ENCODE data around the gene KY. TPM values are rescaled to one million over a fixed set of nuclear protein-coding genes. Genes with fewer than 3 reads are reported as not detected.

KY gene
- total and polyA plus RNA-seq, 9 of the 15 experiments (the other 6 are each of a cell fraction or from before 2014, with no cell fraction given) = not detected

GRCh38 chr3:134563601-134564000 is 87.2 kb downstream of the KY start:
- no peaks in the 10 kb centered on the region for H3K9me3 ChIP-seq (replicated peaks; ENCODE audit: control insufficient read depth, insufficient read depth, low read depth, low read length)
- in situ Hi-C loops (cut with MboI) = no loop called here
- DNase-seq (ENCODE audit: extremely low read depth in 1 of 4, low spot score in 3 of 4) (no peak), FAIRE-seq (no peak), ATAC-seq (peak; percentile 49; the same call in 2 of the 3 replicates)
- H3K9me1 ChIP-seq (ENCODE audit: control insufficient read depth, insufficient read depth, low read length) = no peaks in the 10 kb centered on the region
- ChIA-PET CTCF (ENCODE audit: low intra/inter-chr PET ratio) (no interaction called here), POLR2A (no interaction called here)
- H3K4me1 ChIP-seq (replicated peaks in 1 of 2; ENCODE audit: control insufficient read depth in 2 of 2, insufficient read depth in 2 of 2, low read length in 2 of 2) = no peaks in the 10 kb centered on the region
- no peaks in the 10 kb centered on the region for H3K36me3 ChIP-seq (ENCODE audit: control insufficient read depth, insufficient read depth, low read length)
- no peaks in the 10 kb centered on the region for H3K27me3 ChIP-seq (ENCODE audit: control insufficient read depth in 2 of 2, insufficient read depth in 2 of 2, low read length in 2 of 2)
- H3K4me2 ChIP-seq (ENCODE audit: insufficient read depth, low read length) = no peak overlapping the region
- H3K27ac ChIP-seq (ENCODE audit: extremely low read depth, low read depth, low read length) = no peak overlapping the region
- no TSS peak for BruUV-seq (replicated peaks)
- H4K20me1 ChIP-seq (replicated peaks; ENCODE audit: control insufficient read depth, insufficient read depth, low read length) = no peaks in the 10 kb centered on the region
- WGBS (ENCODE audit: insufficient coverage, low coverage, missing lambda C conversion rate) = 38% methylated on average over 3 of the region's 6 CpGs
- intact Hi-C loops (cut with micrococcal nuclease) = no loop called here
- no peak overlapping the region for H3K9ac ChIP-seq (ENCODE audit: insufficient read depth in 1 of 2, low read depth in 2 of 2, low read length in 2 of 2)
- H3K4me3 ChIP-seq = no peak overlapping the region
- H3K79me2 ChIP-seq (ENCODE audit: control insufficient read depth, insufficient read depth, low read length) = no peaks in the 10 kb centered on the region
- H2AFZ ChIP-seq (ENCODE audit: low read depth, low read length) = no peak overlapping the region
- TF ChIP-seq ZNF140 (CRISPR knock-in tag; IDR thresholded peaks at IDR 0.05) (no peak), JUN (IDR thresholded peaks at IDR 0.05; ENCODE audit: borderline replicate concordance, low read depth, low read length) (no peak), JUN (CRISPR knock-in tag; IDR thresholded peaks at IDR 0.05; ENCODE audit: borderline replicate concordance) (no peak), SAFB2 (IDR thresholded peaks at IDR 0.05; ENCODE audit: borderline replicate concordance, low read depth, low read length, severe bottlenecking) (no peak), CSDE1 (IDR thresholded peaks at IDR 0.05) (no peak), GATAD2B (IDR thresholded peaks at IDR 0.05; ENCODE audit: borderline replicate concordance) (no peak), FOXA3 (CRISPR knock-in tag; conservative IDR thresholded peaks at IDR 0.05 in 1 of 2, IDR thresholded peaks at IDR 0.05 in 1 of 2) (no peak), ATF3 (IDR thresholded peaks at IDR 0.05) (peak; percentile 64), ATF3 (CRISPR knock-in tag; conservative IDR thresholded peaks at IDR 0.05) (no peak), ZNF444 (CRISPR knock-in tag; IDR thresholded peaks at IDR 0.05) (no peak), ETV5 (CRISPR knock-in tag; IDR thresholded peaks at IDR 0.05; ENCODE audit: low read depth) (no peak), CEBPG (CRISPR knock-in tag; IDR thresholded peaks at IDR 0.05) (no peak), CEBPG (tag; conservative IDR thresholded peaks at IDR 0.05 in 1 of 2, IDR thresholded peaks at IDR 0.05 in 1 of 2) (0 out of 4 replicates have a peak, but pooled peaks of 1 of the 2 experiments have one; percentile 42), NFE2L1 (tag; IDR thresholded peaks at IDR 0.05; ENCODE audit: borderline replicate concordance, low read depth) (no peak), ZNF282 (CRISPR knock-in tag; IDR thresholded peaks at IDR 0.05) (no peak), CEBPB (tag; IDR thresholded peaks at IDR 0.05) (0 out of 2 replicates have a peak, but pooled peaks have one; percentile 8)

Measured in K562 (cell line).